Psoas muscle (tissue), 8 donors: ENCODE data around the gene CLDN34. TPM values are rescaled to one million over a fixed set of nuclear protein-coding genes. Genes with fewer than 3 reads are reported as not detected.

Experiments used
- ATAC-seq, 4 donors: fragments of 200-7000 bp; cut with Tn5 transposase; one replicate each; pipeline ENCODE4 v1.9.1; 2020; ENCODE audit warnings: moderate library complexity in 3 of 4, mild to moderate bottlenecking in 2 of 4
- DNase-seq, 2 donors: peaks; one replicate each; pipeline ENCODE4 v3.0.0-alpha.2; 2020
- H3K27ac ChIP-seq: fragments of 200-600 bp; one replicate; pipeline ENCODE4 v1.8.0; 2022
- H3K27me3 ChIP-seq, 3 donors: fragments of 200-600 bp in 1 of 3; one replicate each; pipeline versions ENCODE4 v1.6.1 to v1.8.0; 2013 to 2022; ENCODE audit warnings: low read length in 2 of 3, mild to moderate bottlenecking in 2 of 3, moderate library complexity in 1 of 3; ENCODE audit not compliant: insufficient read depth in 3 of 3
- H3K36me3 ChIP-seq, 2 donors: fragments of 200-600 bp in 1 of 2; one replicate each; pipeline versions ENCODE4 v1.6.1 to v1.8.0; 2013 to 2022; ENCODE audit warnings: low read depth in 1 of 2, mild to moderate bottlenecking in 1 of 2, moderate library complexity in 1 of 2; ENCODE audit not compliant: insufficient read depth in 1 of 2
- H3K4me1 ChIP-seq: fragments of 200-600 bp; one replicate; pipeline ENCODE4 v1.8.0; 2022
- H3K4me3 ChIP-seq: fragments of 200-600 bp; one replicate; pipeline ENCODE4 v1.8.0; 2022; ENCODE audit warnings: mild to moderate bottlenecking
- H3K9me3 ChIP-seq: fragments of 200-600 bp; one replicate; pipeline ENCODE4 v1.8.0; 2022
- WGBS, 3 donors: extraction: QIAGEN DNeasy Blood & Tissue Kit; methylation state at CpG; one replicate each; pipeline versions ENCODE4 v1.1.6 to v1.1.7; 2013; 5-methylcytosine and 5-hydroxymethylcytosine counted together
- intact Hi-C, 2 donors: fragments of 100-400 bp; cut with DNase I; formaldehyde crosslinking; loops; one replicate each; pipeline versions ENCODE4 v1.11.0 to v1.14.2; 2022
- polyA plus RNA-seq, 3 donors: library from polyadenylated mRNA; stranded (reverse); fragments of 200-250 nt; gene quantifications; one replicate each; pipeline ENCODE4 v1.2.3, GENCODE V29; 2013
- total RNA-seq, 4 donors: library from RNA; stranded (reverse); fragmentation: NEBNext Ultra II Directional in 2 of 4; extraction: Animal tissue kit (Norgen Biotek cat#: 25700) in 2 of 4; gene quantifications; one replicate each; pipeline versions ENCODE4 v1.2.1 to v1.2.4, GENCODE V29; 2021 to 2023
- TF ChIP-seq, protein P1 (sequence below): fragments of 200-600 bp; IDR thresholded peaks from one replicate; pipeline ENCODE4 v1.8.0; 2022; ENCODE audit warnings: antibody characterized with exemption
- donor health status: healthy with polysubstance abuse.
- donor health status: DM: no; HTN: no; CAD: no; lungs with moderate emphysema.
- donor health status: Bipolar disorder and iron deficiency.
- donor health status: healthy.
- donor health status: DM: yes; HTN: yes; CAD: no.
- donor health status: DM: no; HTN: no; CAD: no.
- donor health status: DM: no; HTN: no; CAD: no.
- donor health status: DM: yes; HTN: yes; CAD: no.

Gene CLDN34
- total and polyA plus RNA-seq, 7 donors, result not detected

DNA sequence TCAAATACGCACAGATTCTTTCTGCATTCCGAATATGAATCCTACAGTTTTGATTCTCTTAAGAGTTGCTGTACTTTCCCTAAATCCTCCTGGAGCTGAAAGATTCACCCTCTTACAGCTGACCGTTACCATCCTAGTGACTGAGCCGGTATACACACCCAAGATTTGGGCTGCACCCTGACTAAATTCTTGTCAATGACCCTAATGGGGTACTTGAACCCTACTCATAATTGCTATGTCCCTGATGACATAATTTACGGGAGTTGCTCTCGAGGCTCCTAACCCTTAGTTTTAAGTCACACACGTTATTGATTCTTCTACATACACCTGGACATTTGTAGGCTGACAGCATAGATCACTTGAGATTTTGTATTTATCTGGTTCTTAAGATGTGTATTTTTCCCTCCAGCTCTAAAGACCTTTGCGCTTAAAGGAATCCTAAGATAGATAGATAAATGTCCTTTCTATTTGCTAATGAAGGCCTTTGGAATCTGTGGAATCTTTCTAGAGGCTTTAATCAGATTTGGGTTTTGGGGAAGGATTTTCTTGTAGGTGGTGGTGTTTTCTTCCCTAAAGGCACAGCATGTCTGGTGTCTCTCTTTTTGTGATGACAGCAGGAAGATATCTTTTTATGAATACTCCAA is 37.8 kb downstream of the CLDN34 start:
- H3K4me3 ChIP-seq, result no peak overlapping the region
- no peaks in the 10 kb centered on the region for H3K36me3 ChIP-seq
- no peak for DNase-seq
- no peaks in the 10 kb centered on the region for H3K4me1 ChIP-seq
- no peak for ATAC-seq
- no peak overlapping the region for H3K27ac ChIP-seq
- intact Hi-C loops, result no loop called here
- H3K27me3 ChIP-seq, result peaks cover 0 to 3% (median 0%) of the 10 kb centered on the region in 3 donors
- 88 to 92% (median 90%) methylated on average over 8 of the region's 8 CpGs for WGBS, 3 donors
- no peaks in the 10 kb centered on the region for H3K9me3 ChIP-seq
- TF ChIP-seq, protein P1, sequence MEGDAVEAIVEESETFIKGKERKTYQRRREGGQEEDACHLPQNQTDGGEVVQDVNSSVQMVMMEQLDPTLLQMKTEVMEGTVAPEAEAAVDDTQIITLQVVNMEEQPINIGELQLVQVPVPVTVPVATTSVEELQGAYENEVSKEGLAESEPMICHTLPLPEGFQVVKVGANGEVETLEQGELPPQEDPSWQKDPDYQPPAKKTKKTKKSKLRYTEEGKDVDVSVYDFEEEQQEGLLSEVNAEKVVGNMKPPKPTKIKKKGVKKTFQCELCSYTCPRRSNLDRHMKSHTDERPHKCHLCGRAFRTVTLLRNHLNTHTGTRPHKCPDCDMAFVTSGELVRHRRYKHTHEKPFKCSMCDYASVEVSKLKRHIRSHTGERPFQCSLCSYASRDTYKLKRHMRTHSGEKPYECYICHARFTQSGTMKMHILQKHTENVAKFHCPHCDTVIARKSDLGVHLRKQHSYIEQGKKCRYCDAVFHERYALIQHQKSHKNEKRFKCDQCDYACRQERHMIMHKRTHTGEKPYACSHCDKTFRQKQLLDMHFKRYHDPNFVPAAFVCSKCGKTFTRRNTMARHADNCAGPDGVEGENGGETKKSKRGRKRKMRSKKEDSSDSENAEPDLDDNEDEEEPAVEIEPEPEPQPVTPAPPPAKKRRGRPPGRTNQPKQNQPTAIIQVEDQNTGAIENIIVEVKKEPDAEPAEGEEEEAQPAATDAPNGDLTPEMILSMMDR, result no peak

DNA sequence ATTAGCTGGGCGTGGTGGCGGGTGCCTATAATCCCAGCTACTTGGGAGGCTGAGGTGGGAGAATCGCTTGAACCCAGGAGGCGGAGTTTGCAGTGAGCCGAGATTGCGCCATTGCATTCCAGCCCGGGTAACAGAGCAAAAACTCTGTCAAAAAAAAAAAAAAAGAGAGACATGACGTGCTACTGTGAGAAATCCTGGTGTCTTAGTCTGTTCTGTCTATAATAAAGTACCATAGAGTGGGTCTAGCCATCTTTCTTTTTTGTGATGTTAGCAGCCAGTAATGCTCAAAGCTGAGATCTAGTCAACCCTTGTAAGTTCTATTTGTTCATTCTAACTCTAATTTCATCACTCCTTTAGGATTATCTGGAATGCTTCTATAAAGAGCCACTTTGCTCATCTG is 38.9 kb downstream of the CLDN34 start:
- TF ChIP-seq, protein P1, result no peak
- no peak overlapping the region for H3K4me3 ChIP-seq
- peaks cover 0 to 3% (median 0%) of the 10 kb centered on the region in 3 donors for H3K27me3 ChIP-seq
- no peaks in the 10 kb centered on the region for H3K4me1 ChIP-seq
- ATAC-seq (no peak), DNase-seq (no peak)
- no peaks in the 10 kb centered on the region for H3K36me3 ChIP-seq
- intact Hi-C loops, result no loop called here
- H3K9me3 ChIP-seq, result no peaks in the 10 kb centered on the region
- 87 to 93% (median 89%) methylated on average over 7 to 8 of the region's 8 CpGs for WGBS, 3 donors
- no peak overlapping the region for H3K27ac ChIP-seq

DNA sequence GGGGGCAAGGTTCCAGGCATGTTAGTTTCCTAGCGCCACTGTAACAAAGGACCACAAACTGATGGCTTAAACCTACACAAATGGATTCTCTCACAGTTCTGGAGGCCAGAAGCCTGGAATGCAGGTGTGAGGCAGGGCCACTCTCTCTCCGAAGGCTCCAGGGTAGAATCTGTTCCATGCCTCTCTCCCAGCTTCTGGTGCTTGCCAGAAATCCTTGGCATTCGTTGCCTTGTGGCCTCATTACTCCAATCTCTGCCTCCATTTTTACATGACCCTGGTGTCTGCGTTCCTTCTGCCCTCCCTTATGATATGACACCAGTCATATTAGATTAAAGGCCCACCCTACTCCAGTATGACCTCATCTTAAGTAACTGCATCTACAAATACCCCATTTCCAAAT is 39.6 kb downstream of the CLDN34 start:
- WGBS, 3 donors, result 56 to 89% (median 65%) methylated on average over 3 to 4 of the region's 4 CpGs
- no peak overlapping the region for H3K4me3 ChIP-seq
- H3K27me3 ChIP-seq, result peaks cover 0 to 3% (median 0%) of the 10 kb centered on the region in 3 donors
- no peak for DNase-seq
- H3K9me3 ChIP-seq, result no peaks in the 10 kb centered on the region
- no peak overlapping the region for H3K27ac ChIP-seq
- no peaks in the 10 kb centered on the region for H3K4me1 ChIP-seq
- TF ChIP-seq, protein P1, result no peak
- no peaks in the 10 kb centered on the region for H3K36me3 ChIP-seq
- intact Hi-C loops, result no loop called here
- ATAC-seq, result no peak

DNA sequence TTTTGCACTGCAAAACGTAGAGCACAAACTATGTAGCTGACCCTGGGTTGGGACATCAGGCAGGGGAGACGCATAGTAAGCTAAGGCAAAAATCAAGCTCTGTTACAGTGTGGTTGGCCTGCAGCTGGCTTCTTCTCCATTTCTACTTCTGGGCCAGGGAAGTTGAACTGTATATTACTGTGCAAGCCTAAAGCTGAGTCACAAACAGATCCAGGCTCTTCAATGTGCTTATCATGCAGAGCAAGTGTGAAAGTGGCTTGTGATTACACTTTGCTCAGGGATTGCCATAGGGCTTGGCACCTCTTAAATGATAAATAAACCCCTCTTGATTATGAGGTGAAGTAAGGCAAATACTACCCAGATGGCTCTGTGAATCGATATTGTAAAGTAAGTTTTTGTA is 40.5 kb downstream of the CLDN34 start:
- no peak for ATAC-seq
- no peak overlapping the region for H3K27ac ChIP-seq
- 65 to 92% (median 76%) methylated on average over 3 of the region's 3 CpGs for WGBS, 3 donors

More for the DNA sequence above, 40.5 kb downstream of the CLDN34 start:
- Histone ChIP-seq H3K36me3 (no peaks in the 10 kb centered on the region), H3K4me1 (no peaks in the 10 kb centered on the region), H3K27me3 (peaks cover 0 to 3% (median 0%) of the 10 kb centered on the region in 3 donors), H3K4me3 (no peak overlapping the region), H3K9me3 (no peaks in the 10 kb centered on the region)
- no peak for DNase-seq
- TF ChIP-seq, protein P1, result no peak
- intact Hi-C loops, result no loop called here
